Gastrocnemius medialis (tissue), 4 donors: ENCODE measurements around the gene DHRSX. TPM values are rescaled to one million over a fixed set of nuclear protein-coding genes. Genes with fewer than 3 reads are reported as not detected.

Experiments used
- ATAC-seq, 2 donors: fragments of 150-250 bp; one replicate each; pipeline ENCODE4 v1.9.1; 2016
- DNase-seq, 2 donors: peaks; one replicate each; pipeline ENCODE4 v3.0.0-alpha.2; 2019
- H3K27ac ChIP-seq, 4 donors: fragments of 200-600 bp; sonication (generic); 1 replicate in 1 of 4; 2 replicates in 3 of 4; pipeline ENCODE4 v1.5.1; 2016 to 2018; ENCODE audit warnings: mild to moderate bottlenecking in 2 of 4, moderate library complexity in 1 of 4
- H3K27me3 ChIP-seq, 3 donors: fragments of 200-600 bp; sonication (generic) in 2 of 3; 1 replicate in 1 of 3; 2 replicates in 2 of 3; pipeline versions ENCODE4 v1.5.1 to v1.6.0; 2016 to 2019; ENCODE audit warnings: mild to moderate bottlenecking in 1 of 3, moderate library complexity in 1 of 3
- H3K36me3 ChIP-seq, 2 donors: fragments of 200-600 bp; sonication (generic) in 1 of 2; one replicate each; pipeline ENCODE4 v1.5.1; 2017 to 2018
- H3K4me1 ChIP-seq, 2 donors: fragments of 200-600 bp; sonication (generic) in 1 of 2; one replicate each; pipeline ENCODE4 v1.5.1; 2016 to 2017; ENCODE audit warnings: mild to moderate bottlenecking in 2 of 2
- H3K4me3 ChIP-seq, 4 donors: fragments of 200-600 bp; sonication (generic) in 3 of 4; 1 replicate in 1 of 4; 2 replicates in 3 of 4; pipeline ENCODE4 v1.5.1; 2016 to 2019; ENCODE audit warnings: mild to moderate bottlenecking in 2 of 4
- H3K9me3 ChIP-seq, 3 donors: fragments of 200-600 bp; sonication (generic) in 2 of 3; 1 replicate in 1 of 3; 2 replicates in 2 of 3; pipeline ENCODE4 v1.5.1; 2016 to 2019
- POLR2A ChIP-seq, 2 donors: fragments of 450-650 bp; IDR thresholded peaks; one replicate each; pipeline ENCODE4 v1.6.1; 2017; ENCODE audit warnings: antibody characterized with exemption in 2 of 2, mild to moderate bottlenecking in 2 of 2, moderate library complexity in 2 of 2
- in situ Hi-C, 4 donors: fragments of 200-750 bp; cut with MboI; loops; one replicate each; pipeline versions ENCODE4 v1.15.0 to v1.8.0; 2017; ENCODE audit warnings: low sequenced_read_pairs in 4 of 4
- intact Hi-C: fragments of 100-400 bp; cut with DNase I; formaldehyde crosslinking; loops from one replicate; pipeline ENCODE4 v1.15.1; 2023; ENCODE audit warnings: low total_unique reads
- total RNA-seq, 4 donors: library from RNA; depleted of rRNA; stranded (reverse); fragments of >200 nt; gene quantifications; one replicate each; pipeline versions ENCODE4 v1.1.0 to v1.2.3, GENCODE V29; 2016
- TF ChIP-seq, protein P1 (sequence below), 5 experiments: fragments of 450-650 bp in 3 of 5; fragments of 200-600 bp in 2 of 5; sonication (generic) in 2 of 5; IDR thresholded peaks in 4 of 5; conservative IDR thresholded peaks in 1 of 5; 1 replicate in 4 of 5; 2 replicates in 1 of 5; pipeline ENCODE4 v1.5.1; 2016 to 2019; ENCODE audit warnings: antibody characterized with exemption in 5 of 5, mild to moderate bottlenecking in 3 of 5, moderate library complexity in 3 of 5

DHRSX gene
- total RNA-seq, 4 donors from 2014 or later: 9.8 to 31.1 (median 13.6) TPM

DNA sequence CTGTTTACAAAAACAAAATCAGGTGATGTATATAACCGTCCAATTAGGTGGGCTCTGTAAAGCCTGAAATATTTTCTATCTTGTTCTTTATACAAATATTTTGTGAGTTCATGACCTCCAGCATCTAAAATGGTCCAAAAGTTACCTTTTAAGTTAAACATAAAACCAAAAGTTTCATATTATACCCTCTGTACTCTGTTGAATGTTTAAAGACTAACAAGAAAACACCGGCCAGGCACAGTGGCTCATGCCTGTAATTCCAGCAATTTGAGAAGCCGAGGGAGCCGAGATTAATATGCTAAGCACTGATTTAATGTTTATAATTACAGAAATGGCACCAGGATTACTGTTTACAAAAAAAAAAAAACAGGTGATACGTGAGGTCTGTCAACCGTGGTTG, 328.4 kb downstream of the DHRSX start:
- Histone ChIP-seq H3K27ac (no peak overlapping the region), H3K9me3 (no peaks in the 10 kb centered on the region), H3K36me3 (no peaks in the 10 kb centered on the region), H3K27me3 (no peaks in the 10 kb centered on the region), H3K4me1 (no peaks in the 10 kb centered on the region), H3K4me3 (no peak overlapping the region)
- in situ Hi-C loops: no loop called here
- no peak for TF ChIP-seq POLR2A (IDR thresholded peaks at IDR 0.05)
- TF ChIP-seq, protein P1, sequence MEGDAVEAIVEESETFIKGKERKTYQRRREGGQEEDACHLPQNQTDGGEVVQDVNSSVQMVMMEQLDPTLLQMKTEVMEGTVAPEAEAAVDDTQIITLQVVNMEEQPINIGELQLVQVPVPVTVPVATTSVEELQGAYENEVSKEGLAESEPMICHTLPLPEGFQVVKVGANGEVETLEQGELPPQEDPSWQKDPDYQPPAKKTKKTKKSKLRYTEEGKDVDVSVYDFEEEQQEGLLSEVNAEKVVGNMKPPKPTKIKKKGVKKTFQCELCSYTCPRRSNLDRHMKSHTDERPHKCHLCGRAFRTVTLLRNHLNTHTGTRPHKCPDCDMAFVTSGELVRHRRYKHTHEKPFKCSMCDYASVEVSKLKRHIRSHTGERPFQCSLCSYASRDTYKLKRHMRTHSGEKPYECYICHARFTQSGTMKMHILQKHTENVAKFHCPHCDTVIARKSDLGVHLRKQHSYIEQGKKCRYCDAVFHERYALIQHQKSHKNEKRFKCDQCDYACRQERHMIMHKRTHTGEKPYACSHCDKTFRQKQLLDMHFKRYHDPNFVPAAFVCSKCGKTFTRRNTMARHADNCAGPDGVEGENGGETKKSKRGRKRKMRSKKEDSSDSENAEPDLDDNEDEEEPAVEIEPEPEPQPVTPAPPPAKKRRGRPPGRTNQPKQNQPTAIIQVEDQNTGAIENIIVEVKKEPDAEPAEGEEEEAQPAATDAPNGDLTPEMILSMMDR (IDR thresholded peaks at IDR 0.05 in 4 of 5, conservative IDR thresholded peaks at IDR 0.05 in 1 of 5): no peak
- DNase-seq (no peak), ATAC-seq (no peak)
- intact Hi-C loops: no loop called here

Other genes starting within 250 kb of the DHRSX start
- 100 to 1,000 TPM in 2 of 4 donors, 10 to 100 TPM in 2; 76.8 to 191 (median 131) TPM for gene ZBED1, start within 50 bp of the DHRSX start, total RNA-seq
- gene CD99, start 190.3 kb upstream of the DHRSX start, total RNA-seq: 100 to 1,000 TPM; 110 to 207 (median 133) TPM